NCI-H1436 (cell line): ENCODE measurements around the gene MRPL36.
"Not testable (repeated sequence)": the region's sequence is repeated elsewhere in the genome, so short reads cannot be mapped to it uniquely, and the experiment has no call there.

ENCODE experiments used
- DNase-seq: peaks from one replicate; lab custom pipeline; 2025; lab: John Stamatoyannopoulos, UW

MRPL36 gene

GRCh38 chr5:1799602-1800471, at the start of gene MRPL36:
MRPL36 (minus strand) TSS chr5:1799837; CDS start chr5:1798935, 902 bp downstream.
- peak; percentile 86 for DNase-seq

GRCh38 chr5:1847611-1848010, 48.0 kb upstream of the MRPL36 start:
- no peak for DNase-seq

DNA sequence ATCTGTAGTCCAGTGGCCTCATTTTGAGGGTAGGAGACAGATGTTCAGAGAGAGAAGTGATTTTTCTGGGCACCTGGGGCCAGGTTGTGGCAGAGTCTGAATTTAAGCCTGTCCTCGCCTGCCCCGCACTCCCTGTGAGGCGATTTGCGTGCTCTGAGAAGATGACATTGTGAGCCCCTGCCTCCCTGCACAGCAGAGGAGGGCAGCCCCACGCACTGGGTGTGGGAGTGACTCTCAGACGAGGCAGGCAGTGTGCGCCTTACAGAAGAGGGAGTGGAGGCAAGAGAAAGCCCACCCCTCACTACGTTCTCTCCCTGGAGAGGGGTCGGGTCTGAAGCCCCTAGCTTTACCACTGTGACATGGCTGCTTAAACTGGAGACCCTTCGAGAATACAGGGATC, 47.4 kb upstream of the MRPL36 start:
- DNase-seq, result no peak

GRCh38 chr5:1846583-1846982, 46.9 kb upstream of the MRPL36 start:
- DNase-seq, result no peak

DNA sequence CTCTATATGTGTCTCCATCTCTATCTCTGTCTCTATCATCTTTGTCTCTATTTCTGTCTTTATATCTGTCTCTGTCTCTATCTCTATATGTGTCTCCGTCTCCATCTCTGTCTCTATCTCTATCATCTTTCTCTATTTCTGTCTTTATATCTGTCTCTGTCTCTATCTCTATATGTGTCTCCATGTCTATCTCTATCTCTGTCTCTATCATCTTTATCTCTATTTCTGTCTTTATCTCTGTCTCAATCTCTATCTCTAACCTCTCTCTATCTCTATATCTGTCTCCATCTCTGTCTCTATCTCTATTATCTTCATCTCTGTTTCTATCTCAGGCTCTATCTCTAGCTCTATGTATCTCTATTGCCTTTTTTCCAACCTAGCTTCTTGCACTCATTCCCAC, 46.1 kb upstream of the MRPL36 start:
- DNase-seq, result no peak

DNA sequence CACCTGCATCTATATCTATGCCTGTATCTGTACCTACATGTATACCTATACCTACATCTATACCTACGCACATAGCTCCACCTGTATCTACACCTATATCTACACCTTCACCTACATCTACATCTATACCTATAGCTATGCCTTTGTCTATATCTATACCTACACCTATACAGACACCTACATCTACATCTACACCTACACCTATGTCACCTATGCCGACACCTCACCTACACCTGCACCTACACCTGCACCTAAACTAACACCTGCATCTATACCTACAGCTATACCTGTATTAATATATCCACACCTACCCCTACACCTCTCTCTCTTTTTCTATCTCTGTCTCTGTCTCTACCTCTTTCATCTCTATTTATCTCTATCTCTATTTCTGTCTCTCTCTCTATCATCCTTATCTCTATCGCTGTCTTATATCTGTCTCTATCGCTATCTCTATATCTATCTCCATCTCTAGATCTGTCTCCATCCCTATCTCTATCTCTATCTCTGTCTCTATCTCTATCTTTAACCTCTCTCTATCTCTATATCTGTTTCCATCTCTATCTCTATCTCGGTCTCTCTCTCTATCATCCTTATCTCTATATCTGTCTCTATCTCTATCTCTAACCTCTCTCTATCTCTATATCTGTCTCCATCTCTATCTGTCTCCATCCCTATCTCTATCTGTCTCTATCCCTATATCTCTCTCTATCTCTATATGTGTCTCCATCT, 45.2 kb upstream of the MRPL36 start:
- DNase-seq, result no peak

- not testable (repeated sequence) for DNase-seq
Measured at GRCh38 chr5:1843761-1844160, 44.1 kb upstream of the MRPL36 start.

DNA sequence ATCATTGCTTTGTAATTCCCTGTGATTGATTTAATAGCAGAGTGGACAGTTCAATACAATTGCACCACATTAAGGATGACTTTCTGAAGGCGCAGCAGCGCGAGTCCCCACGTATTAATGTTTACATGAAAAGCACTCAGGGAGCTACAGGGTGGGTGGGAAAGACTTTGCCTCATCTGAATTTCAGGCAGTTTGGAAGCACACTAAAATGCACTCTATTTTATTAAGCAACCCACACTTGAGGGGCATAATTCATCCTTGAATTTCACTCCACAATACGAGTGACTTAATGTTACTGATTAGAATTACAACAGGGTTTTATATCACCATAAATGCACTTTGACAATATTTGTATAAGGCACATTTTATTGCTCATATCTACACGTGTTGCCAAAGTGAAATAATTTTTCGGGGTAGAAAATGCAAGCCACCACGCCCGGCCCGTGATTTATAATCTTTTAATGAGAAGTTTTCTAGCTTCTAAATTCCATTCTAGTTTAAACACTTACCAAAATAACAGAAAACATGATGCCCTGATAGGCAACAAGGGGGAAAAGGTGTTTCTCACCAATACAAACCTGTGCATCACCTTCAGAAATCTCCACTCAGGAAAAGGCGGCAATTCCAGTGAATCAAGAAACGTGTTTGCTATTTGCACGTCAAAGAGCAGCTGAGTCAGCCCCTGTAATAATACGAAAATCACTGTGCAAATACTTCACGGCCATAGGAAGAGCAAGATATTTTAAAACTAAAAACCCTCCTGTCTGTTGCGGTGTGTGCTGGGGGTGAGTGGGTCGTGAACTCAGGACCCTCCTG, 42.6 kb upstream of the MRPL36 start:
- peak; percentile 23 for DNase-seq

- DNase-seq, result no peak
Measured at GRCh38 chr5:1840741-1841521, 41.3 kb upstream of the MRPL36 start.

DNA sequence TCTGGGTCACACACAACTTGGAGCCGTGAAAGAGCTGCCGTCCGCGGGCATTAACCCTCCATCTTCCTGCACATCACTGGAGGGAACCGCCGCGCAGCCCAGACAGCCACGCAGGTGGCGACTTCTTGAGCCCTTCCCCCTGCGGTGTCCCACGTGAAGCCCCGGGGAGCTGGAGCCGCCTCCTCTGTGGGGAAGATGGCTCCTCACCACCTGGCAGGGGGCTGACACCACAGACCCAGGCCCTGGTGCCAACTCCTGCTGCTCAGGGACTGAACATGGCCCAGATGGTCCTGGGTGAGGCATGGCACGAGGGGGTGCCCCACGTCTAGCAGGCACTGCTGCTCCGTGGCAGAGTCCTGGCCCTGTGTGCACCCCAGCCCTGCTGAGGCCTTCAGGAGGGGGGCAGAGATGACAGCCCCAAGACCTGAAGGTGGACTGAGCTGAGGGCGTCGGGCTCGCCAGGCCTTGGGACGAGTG, 40.5 kb upstream of the MRPL36 start:
- DNase-seq, result no peak

- DNase-seq, result no peak
Measured at GRCh38 chr5:1838013-1838412, 38.4 kb upstream of the MRPL36 start.

- no peak for DNase-seq
Measured at GRCh38 chr5:1836891-1837880, 37.5 kb upstream of the MRPL36 start.

GRCh38 chr5:1836176-1836890, 36.7 kb upstream of the MRPL36 start:
- DNase-seq, result no peak

GRCh38 chr5:1835431-1835830, 35.8 kb upstream of the MRPL36 start:
- DNase-seq, result no peak

DNA sequence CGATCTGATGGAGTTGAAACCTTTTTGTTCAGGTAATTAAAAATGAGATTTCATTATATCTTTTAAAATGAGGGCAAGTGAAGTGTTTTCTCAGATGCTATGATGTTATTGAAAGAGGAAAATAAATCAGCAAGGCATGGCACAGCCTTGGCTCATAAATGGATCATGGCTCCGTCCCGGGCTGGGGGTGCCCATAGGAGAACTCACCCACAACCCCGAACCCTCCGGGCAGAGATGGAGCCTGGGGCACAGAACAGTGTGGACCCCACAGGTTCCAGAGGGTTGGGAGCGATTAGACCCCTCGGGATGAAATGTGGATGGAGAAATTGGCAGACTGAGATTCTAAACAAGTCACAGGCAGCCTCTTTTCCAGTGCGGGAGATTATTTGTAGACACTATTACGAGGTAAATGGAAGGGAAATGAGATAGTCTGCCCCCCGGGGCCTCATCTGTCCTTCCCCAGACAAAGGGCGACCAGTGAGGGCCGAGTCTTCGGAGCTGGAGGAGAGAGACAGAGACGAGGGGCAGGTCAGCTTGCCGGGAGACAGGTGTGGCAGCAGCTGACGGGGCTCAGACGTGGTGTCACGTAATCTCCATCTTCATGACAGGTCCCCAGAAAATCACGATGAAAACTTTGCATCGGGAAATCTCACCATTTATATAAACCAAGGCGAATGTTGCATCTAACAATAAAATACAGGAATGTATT, 35.2 kb upstream of the MRPL36 start:
- DNase-seq, result no peak

DNA sequence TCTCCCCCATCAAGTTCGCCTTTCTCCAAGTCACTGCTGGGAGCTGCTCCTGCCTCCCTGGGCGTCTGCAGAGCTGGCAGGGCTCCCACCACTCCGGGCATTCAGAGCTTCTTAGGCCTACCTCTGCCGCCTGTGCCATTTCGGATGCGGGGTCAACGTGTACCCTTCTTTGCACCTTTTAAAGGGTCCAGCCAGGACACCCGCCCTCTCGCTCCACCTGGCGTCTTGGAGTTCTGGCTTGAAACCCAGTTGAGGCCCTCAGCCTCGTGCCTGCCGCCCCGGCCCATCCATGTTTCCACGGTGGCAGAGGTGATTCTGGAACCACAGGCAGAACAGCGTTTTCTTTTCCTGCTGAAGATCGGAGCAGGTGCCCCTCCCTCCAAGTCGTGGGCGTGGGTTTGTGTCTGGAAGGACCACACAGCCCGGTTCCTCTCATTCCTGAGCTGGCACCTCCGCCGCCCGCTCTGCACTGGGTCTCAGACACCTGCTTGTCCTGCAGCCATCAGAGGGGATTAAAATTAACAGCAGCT, 34.5 kb upstream of the MRPL36 start:
- DNase-seq, result no peak

DNA sequence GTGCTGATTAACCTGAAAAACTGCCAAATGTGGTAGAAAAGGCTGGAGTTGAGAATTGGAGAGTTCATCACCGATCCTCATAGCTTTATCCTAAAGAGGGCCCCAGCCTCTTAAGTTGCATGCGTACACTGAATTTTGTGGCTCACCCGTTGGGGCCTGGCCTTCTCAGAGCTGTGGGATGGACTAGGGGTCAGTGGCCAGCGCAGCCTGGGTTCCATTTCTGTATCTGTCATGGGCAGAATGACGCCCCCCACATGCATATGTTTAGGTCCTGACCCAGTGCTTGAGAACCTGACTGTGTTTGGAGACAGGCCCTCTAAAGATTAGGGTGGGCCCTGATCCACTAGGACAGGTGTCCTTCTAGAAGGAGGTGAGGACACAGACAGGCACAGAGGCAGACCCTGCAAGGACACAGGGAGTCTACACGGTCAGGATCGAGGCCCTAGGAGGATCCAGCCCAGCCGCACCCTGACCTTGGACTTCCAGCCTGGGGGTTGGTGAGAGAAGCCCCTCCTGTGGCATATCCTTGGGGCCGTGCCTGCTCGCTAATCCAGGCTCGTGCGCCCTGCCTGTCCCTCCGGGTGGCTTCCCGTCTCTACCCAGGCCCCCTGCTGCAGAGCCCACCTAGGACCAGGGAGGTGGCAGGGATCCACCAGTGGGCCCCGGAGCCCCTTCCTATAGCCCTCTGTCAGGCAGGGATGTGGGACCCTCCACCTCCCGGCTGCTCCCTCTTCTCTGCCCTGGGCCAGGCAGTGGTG, 33.8 kb upstream of the MRPL36 start:
- DNase-seq, result no peak
